IPS-15b (cell line): ENCODE results near the gene TRIO.

Experiments used
- H3K27me3 ChIP-seq: one replicate; pipeline ENCODE4 v1.6.1; 2013; ENCODE audit warnings: low read length; ENCODE audit not compliant: control insufficient read depth, insufficient read depth
- H3K36me3 ChIP-seq: one replicate; pipeline ENCODE4 v1.6.1; 2013; ENCODE audit warnings: low read length; ENCODE audit not compliant: control insufficient read depth, insufficient read depth
- H3K4me1 ChIP-seq: one replicate; pipeline ENCODE4 v1.6.1; 2013; ENCODE audit warnings: mild to moderate bottlenecking, low read length; ENCODE audit not compliant: control insufficient read depth, insufficient read depth
- H3K4me3 ChIP-seq: one replicate; pipeline ENCODE4 v1.5.1; 2013; ENCODE audit warnings: low read depth, low read length
- H3K9ac ChIP-seq: one replicate; pipeline ENCODE4 v1.6.1; 2013; ENCODE audit warnings: low read depth, mild to moderate bottlenecking, low read length
- H3K9me3 ChIP-seq: one replicate; pipeline ENCODE4 v1.6.1; 2013; ENCODE audit warnings: mild to moderate bottlenecking, low read length; ENCODE audit not compliant: control insufficient read depth, insufficient read depth

Gene TRIO

DNA sequence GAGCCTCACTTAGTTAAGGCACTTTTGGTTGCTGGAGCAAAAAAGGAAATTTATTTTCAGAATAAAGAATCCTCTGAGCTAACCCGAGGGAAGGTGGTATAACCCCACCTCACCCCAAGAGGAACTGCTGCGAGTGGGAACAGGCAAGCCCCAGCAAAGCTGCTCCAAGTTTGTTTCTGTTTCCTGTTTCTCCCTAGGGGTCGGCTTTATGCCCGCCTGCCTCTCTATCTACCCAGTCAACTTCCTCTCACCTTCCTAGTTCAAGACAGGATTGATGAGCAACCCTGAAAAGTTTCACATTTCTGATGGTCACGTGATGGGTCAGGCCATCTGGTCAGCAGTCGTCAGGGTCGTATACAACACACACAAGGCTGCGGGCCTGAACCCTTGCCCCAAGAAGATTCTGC is 31.1 kb downstream of the TRIO start:
- Histone ChIP-seq H3K9me3 (no peaks in the 10 kb centered on the region), H3K4me1 (peaks cover 49% of the 10 kb centered on the region), H3K9ac (no peak overlapping the region), H3K4me3 (no peak overlapping the region), H3K27me3 (no peaks in the 10 kb centered on the region), H3K36me3 (no peaks in the 10 kb centered on the region)

DNA sequence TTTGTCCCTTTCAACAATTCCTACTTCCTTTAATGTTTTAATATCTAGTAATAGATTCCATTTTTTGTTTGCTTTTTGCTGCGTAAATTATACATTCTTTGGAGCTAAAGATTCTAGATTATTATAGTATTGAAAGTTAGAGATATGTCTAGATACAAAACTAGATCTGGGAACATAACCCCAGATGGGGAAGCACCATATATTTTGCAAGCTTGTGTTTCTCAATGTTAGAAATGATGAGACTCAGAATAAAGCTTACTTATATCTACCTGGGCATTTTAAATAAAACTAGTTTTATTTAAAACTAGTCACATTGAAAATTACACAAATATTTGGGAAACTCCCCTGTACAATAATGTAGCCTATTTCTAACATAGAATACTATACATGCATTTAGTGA is 32.2 kb downstream of the TRIO start:
- Histone ChIP-seq H3K9ac (no peak overlapping the region), H3K9me3 (no peaks in the 10 kb centered on the region), H3K27me3 (no peaks in the 10 kb centered on the region), H3K4me3 (no peak overlapping the region), H3K36me3 (no peaks in the 10 kb centered on the region), H3K4me1 (peaks cover 48% of the 10 kb centered on the region)

GRCh38 chr5:14176888-14177287 is 33.7 kb downstream of the TRIO start:
- no peaks in the 10 kb centered on the region for H3K9me3 ChIP-seq
- H3K36me3 ChIP-seq, result no peaks in the 10 kb centered on the region
- H3K9ac ChIP-seq, result no peak overlapping the region
- no peak overlapping the region for H3K4me3 ChIP-seq
- no peaks in the 10 kb centered on the region for H3K27me3 ChIP-seq
- H3K4me1 ChIP-seq, result peaks cover 48% of the 10 kb centered on the region

DNA sequence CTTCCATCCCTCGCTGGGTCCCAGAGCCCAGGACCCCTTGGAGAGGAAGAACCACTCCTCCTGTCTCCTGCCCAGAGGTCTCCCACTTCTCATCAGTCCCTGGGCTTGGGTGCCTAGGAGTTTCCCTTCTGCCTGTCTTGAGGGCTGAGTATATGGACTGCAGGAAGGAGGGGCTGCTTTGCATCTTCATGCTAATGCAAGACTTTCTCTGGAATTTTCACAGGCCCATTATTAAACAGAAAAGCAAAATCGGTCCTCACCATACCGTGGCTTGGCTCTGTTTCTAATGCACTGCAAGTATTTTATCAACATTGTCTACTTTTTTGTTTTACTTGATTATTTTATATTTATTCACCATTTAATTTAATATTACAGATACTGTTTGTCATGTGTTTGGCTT is 34.5 kb downstream of the TRIO start:
- Histone ChIP-seq H3K4me1 (peaks cover 51% of the 10 kb centered on the region), H3K9ac (no peak overlapping the region), H3K4me3 (no peak overlapping the region), H3K27me3 (no peaks in the 10 kb centered on the region), H3K9me3 (no peaks in the 10 kb centered on the region), H3K36me3 (no peaks in the 10 kb centered on the region)

DNA sequence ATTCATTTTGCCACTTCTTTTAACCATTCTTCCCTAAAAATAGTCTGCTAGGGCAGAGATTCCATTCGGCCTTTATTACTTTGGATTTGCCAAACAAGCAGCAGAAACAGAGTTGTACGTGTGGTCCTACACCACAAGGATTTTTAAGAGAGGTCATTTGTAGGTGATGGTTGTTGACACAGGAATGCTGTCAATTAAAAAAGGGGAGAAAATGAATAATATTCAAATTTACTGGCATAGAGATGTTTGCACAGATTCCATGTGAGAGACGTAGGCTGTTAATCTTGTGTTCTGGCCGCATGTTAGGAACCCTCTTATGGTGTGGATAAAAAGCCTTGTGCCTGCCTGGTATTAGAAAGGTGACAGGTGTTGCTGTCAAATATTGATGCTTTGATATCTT is 34.9 kb downstream of the TRIO start:
- no peak overlapping the region for H3K9ac ChIP-seq
- H3K9me3 ChIP-seq, result no peaks in the 10 kb centered on the region
- H3K36me3 ChIP-seq, result no peaks in the 10 kb centered on the region
- H3K27me3 ChIP-seq, result no peaks in the 10 kb centered on the region
- no peak overlapping the region for H3K4me3 ChIP-seq
- H3K4me1 ChIP-seq, result peaks cover 51% of the 10 kb centered on the region

- Histone ChIP-seq H3K4me3 (no peak overlapping the region), H3K4me1 (peaks cover 49% of the 10 kb centered on the region)
These were observed 35.6 kb downstream of the TRIO start for GRCh38 chr5:14178671-14179211.

GRCh38 chr5:14179446-14179845 is 36.3 kb downstream of the TRIO start:
- no peaks in the 10 kb centered on the region for H3K9me3 ChIP-seq
- peaks cover 48% of the 10 kb centered on the region for H3K4me1 ChIP-seq
- no peaks in the 10 kb centered on the region for H3K27me3 ChIP-seq
- no peak overlapping the region for H3K4me3 ChIP-seq
- no peaks in the 10 kb centered on the region for H3K36me3 ChIP-seq
- no peak overlapping the region for H3K9ac ChIP-seq

More at GRCh38 chr5:14178671-14179211, 35.6 kb downstream of the TRIO start:
- H3K9ac ChIP-seq, result no peak overlapping the region
- H3K27me3 ChIP-seq, result no peaks in the 10 kb centered on the region
- H3K36me3 ChIP-seq, result no peaks in the 10 kb centered on the region
- no peaks in the 10 kb centered on the region for H3K9me3 ChIP-seq

- Histone ChIP-seq H3K4me1 (peaks cover 54% of the 10 kb centered on the region), H3K9ac (no peak overlapping the region), H3K9me3 (no peaks in the 10 kb centered on the region), H3K36me3 (no peaks in the 10 kb centered on the region), H3K4me3 (no peak overlapping the region), H3K27me3 (no peaks in the 10 kb centered on the region)
These were observed 37.3 kb downstream of the TRIO start for GRCh38 chr5:14180437-14180836.

DNA sequence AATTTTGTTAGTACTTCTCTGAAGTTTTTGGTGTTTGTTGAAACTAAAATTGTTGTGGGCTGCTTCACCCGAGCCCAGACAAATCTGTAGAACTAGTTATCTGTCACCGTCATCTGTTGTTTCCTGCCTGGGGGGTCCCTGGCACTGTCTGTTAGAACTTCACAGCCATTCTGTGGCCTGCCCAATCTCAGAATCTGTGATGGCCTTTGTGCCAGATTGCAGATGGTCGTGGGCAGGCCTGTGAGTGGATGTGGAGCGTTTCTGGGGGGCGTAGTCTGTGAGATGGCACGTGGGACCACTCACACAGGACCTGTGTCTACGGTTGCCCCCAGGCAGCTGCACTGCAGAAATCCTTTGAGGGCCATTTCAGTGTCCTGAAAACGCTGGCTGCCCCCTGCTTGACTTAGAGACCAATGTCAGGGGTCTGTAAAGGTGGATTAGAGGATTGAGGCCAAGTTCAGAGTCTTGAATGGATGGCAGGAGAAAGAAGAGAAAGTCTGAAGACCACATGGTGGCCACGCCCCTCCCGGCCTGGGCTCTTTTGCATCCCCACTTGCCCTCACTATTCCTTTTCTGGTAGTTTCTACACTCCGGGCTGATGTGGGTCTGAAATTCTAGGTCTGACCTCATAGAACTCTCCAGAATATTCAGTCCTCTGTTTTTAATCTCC is 38.3 kb downstream of the TRIO start:
- Histone ChIP-seq H3K36me3 (no peaks in the 10 kb centered on the region), H3K9me3 (no peaks in the 10 kb centered on the region), H3K4me3 (no peak overlapping the region), H3K9ac (no peak overlapping the region), H3K27me3 (no peaks in the 10 kb centered on the region), H3K4me1 (peaks cover 63% of the 10 kb centered on the region)

DNA sequence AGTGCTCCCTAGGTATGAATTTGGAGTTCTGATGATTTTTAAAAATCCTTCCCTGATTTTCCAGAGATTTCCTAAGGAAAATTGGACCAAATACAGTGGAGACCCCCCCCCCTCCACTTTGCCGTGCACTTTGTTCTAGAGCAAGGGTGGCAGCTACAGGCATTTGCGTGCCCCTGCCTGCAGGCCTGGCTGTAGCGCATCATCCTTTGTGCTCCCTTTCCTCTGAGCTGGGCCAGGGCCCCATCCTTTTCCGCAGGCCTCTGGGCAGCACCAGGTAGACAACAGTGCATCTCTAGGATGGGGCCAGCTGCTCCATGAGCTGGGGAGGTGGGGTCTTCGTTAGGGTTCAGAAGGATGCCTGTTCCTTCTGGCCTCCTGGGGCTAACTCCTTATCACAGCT is 39.6 kb downstream of the TRIO start:
- Histone ChIP-seq H3K36me3 (no peaks in the 10 kb centered on the region), H3K4me3 (no peak overlapping the region), H3K4me1 (peaks cover 62% of the 10 kb centered on the region), H3K9ac (no peak overlapping the region), H3K27me3 (no peaks in the 10 kb centered on the region), H3K9me3 (no peaks in the 10 kb centered on the region)

DNA sequence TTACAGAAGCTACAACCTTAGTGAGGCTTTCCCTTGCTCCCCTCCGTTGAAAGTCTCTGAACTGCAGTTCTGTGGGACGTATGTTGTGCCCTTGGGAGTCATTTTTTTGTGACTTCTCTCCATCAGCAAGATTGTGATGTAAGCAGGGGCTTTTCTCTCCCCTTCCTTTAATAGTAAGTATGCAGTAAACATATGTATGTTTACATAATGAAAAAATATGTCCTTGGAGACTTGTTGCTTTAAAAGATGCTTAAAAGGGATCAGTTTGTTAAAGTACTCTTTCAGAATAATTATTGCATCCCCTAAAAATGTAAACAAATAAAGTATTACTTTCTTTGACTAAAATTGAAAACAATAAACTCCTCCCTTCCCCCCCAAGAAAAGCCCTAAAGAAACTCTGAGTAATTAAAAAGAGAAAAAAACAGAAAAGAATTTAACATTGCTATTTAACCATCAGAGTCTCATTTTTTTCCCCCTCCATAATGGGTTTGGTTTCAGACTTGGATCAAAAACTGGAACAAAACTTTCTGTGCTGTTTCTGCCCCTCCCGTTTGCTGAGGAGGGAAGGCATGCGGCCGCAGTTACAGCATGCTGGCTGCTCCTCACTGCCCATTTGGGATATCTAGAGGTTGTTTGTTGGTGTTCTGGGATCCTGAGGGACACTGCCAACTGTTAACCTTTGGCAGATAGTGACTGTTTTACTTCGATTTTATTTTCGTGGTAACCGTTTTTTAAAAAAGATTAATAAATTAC is 40.2 kb downstream of the TRIO start:
- H3K9me3 ChIP-seq, result no peaks in the 10 kb centered on the region
- no peaks in the 10 kb centered on the region for H3K27me3 ChIP-seq
- H3K4me3 ChIP-seq, result no peak overlapping the region
- H3K36me3 ChIP-seq, result no peaks in the 10 kb centered on the region
- H3K4me1 ChIP-seq, result peaks cover 61% of the 10 kb centered on the region
- no peak overlapping the region for H3K9ac ChIP-seq

DNA sequence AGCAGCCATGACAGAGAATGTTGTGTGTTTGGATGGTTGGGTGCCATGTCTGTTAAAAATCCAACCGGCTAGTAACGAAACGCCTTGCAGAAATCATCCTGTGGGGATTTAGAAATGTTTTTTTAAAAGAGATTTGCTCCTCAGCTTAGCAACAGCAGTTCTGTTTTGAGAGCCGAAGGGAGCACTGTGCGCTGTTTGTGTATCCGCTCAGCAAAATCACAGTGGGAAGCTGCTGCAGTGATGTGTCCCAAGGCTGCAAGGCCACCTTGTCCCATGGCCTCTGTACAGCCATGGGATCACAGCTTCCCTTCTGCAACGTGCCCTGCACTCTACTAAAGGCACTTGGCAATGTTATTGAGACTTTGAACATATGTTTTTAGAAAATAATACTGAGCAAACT is 40.9 kb downstream of the TRIO start:
- Histone ChIP-seq H3K4me3 (no peak overlapping the region), H3K4me1 (peaks cover 63% of the 10 kb centered on the region), H3K9ac (no peak overlapping the region), H3K36me3 (no peaks in the 10 kb centered on the region), H3K9me3 (no peaks in the 10 kb centered on the region), H3K27me3 (no peaks in the 10 kb centered on the region)
